ENCODE data around the gene MEF2C. TPM values are rescaled to one million over a fixed set of nuclear protein-coding genes. Genes with fewer than 3 reads are reported as not detected.

MEF2C gene
- total RNA-seq, 4 donors from 2014 or later = 17.3 to 58.0 (median 23.5) TPM

- DNase-seq = no peak
- no peak overlapping the region for H3K4me3 ChIP-seq
- H3K36me3 ChIP-seq = no peaks in the 10 kb centered on the region
- no peak for TF ChIP-seq EP300 (IDR thresholded peaks at IDR 0.05; ENCODE audit: low read depth)
- no peak for TF ChIP-seq POLR2AphosphoS5 (IDR thresholded peaks at IDR 0.05)
- TF ChIP-seq CTCF (IDR thresholded peaks at IDR 0.05) = no peak
- TF ChIP-seq POLR2A (IDR thresholded peaks at IDR 0.05) = no peak
- no peaks in the 10 kb centered on the region for H3K27me3 ChIP-seq
- no peaks in the 10 kb centered on the region for H3K4me1 ChIP-seq
- H3K9me3 ChIP-seq = no peaks in the 10 kb centered on the region
- WGBS, 2 donors (ENCODE audit: low coverage in 1 of 2) = 81 to 90% methylated on average over 3 of the region's 3 CpGs
- in situ Hi-C loops (cut with MboI; ENCODE audit: low pct_ligation_motif_present in 1 of 4, low pct_unique_long_range_greater_than_20kb in 1 of 4, low sequenced_read_pairs in 3 of 4) (no loop called here), intact Hi-C loops (cut with DNase I; ENCODE audit: low total_unique reads) (no loop called here)
- no peak overlapping the region for H3K27ac ChIP-seq
Observed at GRCh38 chr5:88768411-88768810, 114.6 kb downstream of the MEF2C start.

GRCh38 chr5:88765798-88766197, 117.2 kb downstream of the MEF2C start:
- WGBS, 2 donors (ENCODE audit: low coverage in 1 of 2) = 89 to 91% methylated on average over 3 to 7 of the region's 7 CpGs
- no peaks in the 10 kb centered on the region for H3K9me3 ChIP-seq
- H3K4me3 ChIP-seq = no peak overlapping the region
- intact Hi-C loops (cut with DNase I; ENCODE audit: low total_unique reads) (no loop called here), in situ Hi-C loops (cut with MboI; ENCODE audit: low pct_ligation_motif_present in 1 of 4, low pct_unique_long_range_greater_than_20kb in 1 of 4, low sequenced_read_pairs in 3 of 4) (no loop called here)
- H3K4me1 ChIP-seq = no peaks in the 10 kb centered on the region
- no peaks in the 10 kb centered on the region for H3K27me3 ChIP-seq
- no peak overlapping the region for H3K27ac ChIP-seq
- no peak for DNase-seq
- TF ChIP-seq EP300 (IDR thresholded peaks at IDR 0.05; ENCODE audit: low read depth) = no peak
- no peak for TF ChIP-seq POLR2AphosphoS5 (IDR thresholded peaks at IDR 0.05)
- no peak for TF ChIP-seq CTCF (IDR thresholded peaks at IDR 0.05)
- TF ChIP-seq POLR2A (IDR thresholded peaks at IDR 0.05) = no peak
- no peaks in the 10 kb centered on the region for H3K36me3 ChIP-seq

GRCh38 chr5:88765171-88765570, 117.8 kb downstream of the MEF2C start:
- no peaks in the 10 kb centered on the region for H3K4me1 ChIP-seq
- TF ChIP-seq CTCF (IDR thresholded peaks at IDR 0.05) = no peak
- no peak for TF ChIP-seq POLR2AphosphoS5 (IDR thresholded peaks at IDR 0.05)
- TF ChIP-seq EP300 (IDR thresholded peaks at IDR 0.05; ENCODE audit: low read depth) = no peak
- no peak for TF ChIP-seq POLR2A (IDR thresholded peaks at IDR 0.05)
- 92 to 93% methylated on average over 2 of the region's 2 CpGs for WGBS, 2 donors (ENCODE audit: low coverage in 1 of 2)
- intact Hi-C loops (cut with DNase I; ENCODE audit: low total_unique reads) (no loop called here), in situ Hi-C loops (cut with MboI; ENCODE audit: low pct_ligation_motif_present in 1 of 4, low pct_unique_long_range_greater_than_20kb in 1 of 4, low sequenced_read_pairs in 3 of 4) (no loop called here)
- no peaks in the 10 kb centered on the region for H3K27me3 ChIP-seq
- DNase-seq = no peak
- no peaks in the 10 kb centered on the region for H3K9me3 ChIP-seq
- H3K4me3 ChIP-seq = no peak overlapping the region
- H3K27ac ChIP-seq = no peak overlapping the region
- no peaks in the 10 kb centered on the region for H3K36me3 ChIP-seq

- TF ChIP-seq POLR2A (IDR thresholded peaks at IDR 0.05) (no peak), POLR2AphosphoS5 (IDR thresholded peaks at IDR 0.05) (no peak), CTCF (IDR thresholded peaks at IDR 0.05) (no peak), EP300 (IDR thresholded peaks at IDR 0.05; ENCODE audit: low read depth) (no peak)
- intact Hi-C loops (cut with DNase I; ENCODE audit: low total_unique reads) = no loop called here
- no peak for DNase-seq
- in situ Hi-C loops (cut with MboI; ENCODE audit: low pct_ligation_motif_present in 1 of 4, low pct_unique_long_range_greater_than_20kb in 1 of 4, low sequenced_read_pairs in 3 of 4) = no loop called here
- Histone ChIP-seq H3K27me3 (no peaks in the 10 kb centered on the region), H3K27ac (no peak overlapping the region), H3K36me3 (no peaks in the 10 kb centered on the region), H3K9me3 (no peaks in the 10 kb centered on the region), H3K4me1 (no peaks in the 10 kb centered on the region), H3K4me3 (no peak overlapping the region)
- 70 to 80% methylated on average over 2 of the region's 2 CpGs for WGBS, 2 donors (ENCODE audit: low coverage in 1 of 2)
Observed at GRCh38 chr5:88761939-88762338, 121.0 kb downstream of the MEF2C start.
